Measurements from ENCODE around the gene STK16.
"Not testable (repeated sequence)": the region's sequence is repeated elsewhere in the genome, so short reads cannot be mapped to it uniquely, and the experiment has no call there.

The STK16 gene

GRCh38 chr2:219253753-219254589 lies 8.7 kb downstream of the STK16 start, which contains the start of gene TUBA4A:
TSS of gene TUBA4A (minus strand) at chr2:219253918. CDS start at chr2:219253858, 60 bp downstream.
- DNase-seq (ENCODE audit: low spot score), result peak; percentile 97
- no peak for TF ChIP-seq CTCF (IDR thresholded peaks at IDR 0.05; ENCODE audit: extremely low read depth, missing control alignments)

- DNase-seq (ENCODE audit: low spot score), result peak; percentile 55
- no peak for TF ChIP-seq CTCF (IDR thresholded peaks at IDR 0.05; ENCODE audit: extremely low read depth, missing control alignments)
Measured at GRCh38 chr2:219254590-219255201, 9.4 kb downstream of the STK16 start.

GRCh38 chr2:219258942-219259341 lies 13.7 kb downstream of the STK16 start:
- not testable (repeated sequence) for DNase-seq (ENCODE audit: low spot score)

GRCh38 chr2:219261024-219261855 lies 16.0 kb downstream of the STK16 start:
- DNase-seq (ENCODE audit: low spot score), result no peak
- no peak for TF ChIP-seq CTCF (IDR thresholded peaks at IDR 0.05; ENCODE audit: extremely low read depth, missing control alignments)

- TF ChIP-seq CTCF (IDR thresholded peaks at IDR 0.05; ENCODE audit: extremely low read depth, missing control alignments), result no peak
Measured at GRCh38 chr2:219266232-219266631, 21.0 kb downstream of the STK16 start.

GRCh38 chr2:219266886-219267285 lies 21.6 kb downstream of the STK16 start:
- TF ChIP-seq CTCF (IDR thresholded peaks at IDR 0.05; ENCODE audit: extremely low read depth, missing control alignments), result no peak
- no peak for DNase-seq (ENCODE audit: low spot score)

More at GRCh38 chr2:219266232-219266631, 21.0 kb downstream of the STK16 start:
- no peak for DNase-seq (ENCODE audit: low spot score)

- no peak for DNase-seq (ENCODE audit: low spot score)
- no peak for TF ChIP-seq CTCF (IDR thresholded peaks at IDR 0.05; ENCODE audit: extremely low read depth, missing control alignments)
Measured at GRCh38 chr2:219268294-219268693, 23.0 kb downstream of the STK16 start.

All from GM20000 (cell line).